Spleen (tissue), 7 donors: Measurements from ENCODE around the gene ASPA.

Experiments
- CTCF ChIP-seq, 11 experiments: fragments of 200-600 bp in 7 of 11; fragments of 450-650 bp in 4 of 11; sonication (generic) in 4 of 11; IDR thresholded peaks in 8 of 11; conservative IDR thresholded peaks in 3 of 11; 1 replicate in 7 of 11; 2 replicates in 4 of 11; pipeline versions ENCODE4 v1.4.0 to v1.8.0; 2016 to 2021; ENCODE audit warnings: antibody characterized with exemption in 11 of 11, inconsistent platforms in 4 of 11, mild to moderate bottlenecking in 1 of 11
- POLR2A ChIP-seq, 3 donors: fragments of 450-650 bp; IDR thresholded peaks; one replicate each; pipeline ENCODE4 v1.5.1; 2017; ENCODE audit warnings: antibody characterized with exemption in 3 of 3, mild to moderate bottlenecking in 1 of 3
- POLR2AphosphoS5 ChIP-seq, 3 donors: sonication (generic); formaldehyde crosslinking; IDR thresholded peaks; one replicate each; pipeline ENCODE4 v1.5.1; 2017; ENCODE audit warnings: antibody characterized with exemption in 3 of 3
- donor health status: DM: no; HTN: no; CAD: no; lungs with moderate emphysema.
- donor health status: DM: no; HTN: no; CAD: no.
- donor health status: DM: no; HTN: no; CAD: no.

GRCh38 chr17:3503285-3503684, 27.5 kb downstream of the ASPA start:
- TF ChIP-seq CTCF (IDR thresholded peaks at IDR 0.05 in 8 of 11, conservative IDR thresholded peaks at IDR 0.05 in 3 of 11): no peak
- no peak for TF ChIP-seq POLR2AphosphoS5 (IDR thresholded peaks at IDR 0.05)
- TF ChIP-seq POLR2A (IDR thresholded peaks at IDR 0.05): no peak
